ENCODE data around the gene ANKRD30A. TPM values are rescaled to one million over a fixed set of nuclear protein-coding genes. Genes with fewer than 3 reads are reported as not detected.

Gene ANKRD30A
- total RNA-seq, 1 experiment from 2014 or later = not detected

DNA sequence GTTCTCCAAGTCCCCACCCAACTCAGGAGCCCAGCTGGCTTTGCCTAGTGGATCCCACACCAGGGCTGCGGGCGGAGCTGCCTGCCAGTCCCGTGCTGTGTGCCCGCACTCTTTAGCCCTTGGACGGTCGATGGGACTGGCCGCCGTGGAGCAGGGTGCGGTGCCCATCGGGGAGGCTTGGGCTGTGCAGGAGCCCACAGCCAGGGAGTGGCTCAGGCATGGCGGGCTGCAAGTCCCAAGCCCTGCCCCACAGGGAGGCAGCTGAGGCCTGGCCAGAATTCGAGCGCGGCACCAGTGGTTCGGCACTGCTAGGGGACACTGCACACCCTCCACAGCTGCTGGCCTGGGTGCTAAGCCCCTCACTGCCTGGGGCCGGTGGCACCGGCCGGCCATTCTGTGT, 159.7 kb downstream of the ANKRD30A start:
- Histone ChIP-seq H2AFZ (ENCODE audit: low read depth, low read length, poor library complexity, severe bottlenecking) (no peak overlapping the region), H3K36me3 (ENCODE audit: control insufficient read depth in 1 of 2, insufficient read depth in 2 of 2, low read length in 2 of 2) (no peaks in the 10 kb centered on the region), H3K79me2 (ENCODE audit: insufficient read depth, low read length) (no peaks in the 10 kb centered on the region), H3K4me3 (replicated peaks in 1 of 2; ENCODE audit: low read depth in 1 of 2, low read length in 2 of 2) (no peak overlapping the region), H3K4me2 (ENCODE audit: low read length) (no peak overlapping the region), H3K9me2 (ENCODE audit: insufficient read depth) (no peaks in the 10 kb centered on the region), H4K20me1 (ENCODE audit: insufficient read depth) (no peaks in the 10 kb centered on the region), H3K9ac (ENCODE audit: low read length) (no peak overlapping the region), H3K27ac (ENCODE audit: low read depth, low read length) (no peak overlapping the region), H3K27me3 (ENCODE audit: insufficient read depth, low read length) (no peaks in the 10 kb centered on the region), H3K9me3 (ENCODE audit: control insufficient read depth in 1 of 2, insufficient read depth in 1 of 2, low read depth in 1 of 2, low read length in 2 of 2) (peaks cover 0 to 7% of the 10 kb centered on the region in 2 experiments; a peak in 2 of 4 replicates), H3K4me1 (ENCODE audit: control insufficient read depth in 1 of 2, insufficient read depth in 2 of 2, low read length in 2 of 2) (no peaks in the 10 kb centered on the region)
- TF ChIP-seq CBX3 (IDR thresholded peaks at IDR 0.05; ENCODE audit: low read depth) (no peak), EGR1 (IDR thresholded peaks at IDR 0.05; ENCODE audit: low read depth) (no peak), POLR2AphosphoS5 (IDR thresholded peaks at IDR 0.05; ENCODE audit: low read depth, low read length) (no peak), POLR2A (IDR thresholded peaks at IDR 0.05; ENCODE audit: borderline replicate concordance, extremely low read depth, insufficient read depth, insufficient read length) (no peak), SRF (IDR thresholded peaks at IDR 0.05; ENCODE audit: low read depth) (no peak)
- intact Hi-C loops (cut with micrococcal nuclease) = no loop called here
- POLR2A ChIA-PET = no interaction called here
- DNase-seq (ENCODE audit: low read depth, low spot score) (no peak), ATAC-seq (no peak)
- CTCF ChIA-PET = no interaction called here
- BruUV-seq (replicated peaks) = no TSS peak
- RAD21 ChIA-PET (ENCODE audit: low non-redundant PET in 1 of 2, low total read pairs in 2 of 2, uncharacterized antibody in 2 of 2, unreplicated experiment in 2 of 2) = no interaction called here

DNA sequence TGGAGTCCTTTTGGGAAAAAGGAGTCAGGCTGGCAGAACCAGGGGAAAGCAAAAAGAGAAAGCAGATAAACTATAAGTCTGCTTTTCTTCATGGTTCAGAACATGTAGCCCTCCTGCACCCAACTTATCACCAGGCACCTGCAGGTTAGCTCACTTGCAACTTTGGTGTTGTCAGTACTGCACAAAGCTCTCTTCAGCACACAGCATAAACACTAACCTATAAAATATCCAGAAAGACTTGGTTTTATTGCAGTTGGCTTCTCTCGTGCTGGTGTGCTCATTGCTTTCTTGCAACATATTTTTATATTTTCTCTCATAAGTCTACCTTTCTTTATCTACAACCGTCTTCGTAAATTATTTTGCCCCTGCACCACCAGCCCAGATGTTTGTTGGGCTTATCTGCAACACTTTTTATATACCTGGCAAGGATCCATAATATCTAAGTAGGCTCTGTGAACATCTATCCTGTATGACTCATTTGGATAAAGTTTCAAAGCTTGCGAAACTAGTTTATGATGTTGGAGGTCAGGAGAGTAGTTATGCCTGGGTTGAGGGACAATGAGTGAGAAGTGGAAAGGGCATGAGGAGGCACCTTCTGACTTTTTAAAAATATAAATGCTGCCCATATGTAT, 164.6 kb downstream of the ANKRD30A start:
- Histone ChIP-seq H4K20me1 (ENCODE audit: insufficient read depth) (no peaks in the 10 kb centered on the region), H2AFZ (ENCODE audit: low read depth, low read length, poor library complexity, severe bottlenecking) (no peak overlapping the region), H3K9me2 (ENCODE audit: insufficient read depth) (no peaks in the 10 kb centered on the region), H3K4me3 (replicated peaks in 1 of 2; ENCODE audit: low read depth in 1 of 2, low read length in 2 of 2) (no peak overlapping the region), H3K27ac (ENCODE audit: low read depth, low read length) (no peak overlapping the region), H3K27me3 (ENCODE audit: insufficient read depth, low read length) (no peaks in the 10 kb centered on the region), H3K9ac (ENCODE audit: low read length) (no peak overlapping the region), H3K79me2 (ENCODE audit: insufficient read depth, low read length) (no peaks in the 10 kb centered on the region), H3K4me2 (ENCODE audit: low read length) (no peak overlapping the region), H3K9me3 (ENCODE audit: control insufficient read depth in 1 of 2, insufficient read depth in 1 of 2, low read depth in 1 of 2, low read length in 2 of 2) (peaks cover 0 to 12% of the 10 kb centered on the region in 2 experiments; a peak in 2 of 4 replicates), H3K36me3 (ENCODE audit: control insufficient read depth in 1 of 2, insufficient read depth in 2 of 2, low read length in 2 of 2) (no peaks in the 10 kb centered on the region), H3K4me1 (ENCODE audit: control insufficient read depth in 1 of 2, insufficient read depth in 2 of 2, low read length in 2 of 2) (no peaks in the 10 kb centered on the region)
- DNase-seq (ENCODE audit: low read depth, low spot score) = no peak
- POLR2A ChIA-PET = no interaction called here
- intact Hi-C loops (cut with micrococcal nuclease) = no loop called here
- TF ChIP-seq SRF (IDR thresholded peaks at IDR 0.05; ENCODE audit: low read depth) (no peak), TCF7L2 (IDR thresholded peaks at IDR 0.05; ENCODE audit: borderline replicate concordance, extremely low read depth, insufficient read depth, insufficient read length) (no peak), FOSL1 (IDR thresholded peaks at IDR 0.05; ENCODE audit: low read depth) (no peak), POLR2AphosphoS5 (IDR thresholded peaks at IDR 0.05; ENCODE audit: low read depth, low read length) (no peak), ELF1 (IDR thresholded peaks at IDR 0.05; ENCODE audit: borderline replicate concordance, low read depth) (no peak), CEBPB (IDR thresholded peaks at IDR 0.05; ENCODE audit: low read depth) (no peak), EGR1 (IDR thresholded peaks at IDR 0.05; ENCODE audit: low read depth) (no peak), EZH2phosphoT487 (IDR thresholded peaks at IDR 0.05; ENCODE audit: borderline replicate concordance) (no peak), ZFX (IDR thresholded peaks at IDR 0.05) (no peak), JUND (IDR thresholded peaks at IDR 0.05) (no peak), SP1 (IDR thresholded peaks at IDR 0.05; ENCODE audit: low read depth) (no peak)
- TF ChIP-seq, protein P1, sequence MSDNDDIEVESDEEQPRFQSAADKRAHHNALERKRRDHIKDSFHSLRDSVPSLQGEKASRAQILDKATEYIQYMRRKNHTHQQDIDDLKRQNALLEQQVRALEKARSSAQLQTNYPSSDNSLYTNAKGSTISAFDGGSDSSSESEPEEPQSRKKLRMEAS (IDR thresholded peaks at IDR 0.05) = no peak
- TF ChIP-seq, protein P2, sequence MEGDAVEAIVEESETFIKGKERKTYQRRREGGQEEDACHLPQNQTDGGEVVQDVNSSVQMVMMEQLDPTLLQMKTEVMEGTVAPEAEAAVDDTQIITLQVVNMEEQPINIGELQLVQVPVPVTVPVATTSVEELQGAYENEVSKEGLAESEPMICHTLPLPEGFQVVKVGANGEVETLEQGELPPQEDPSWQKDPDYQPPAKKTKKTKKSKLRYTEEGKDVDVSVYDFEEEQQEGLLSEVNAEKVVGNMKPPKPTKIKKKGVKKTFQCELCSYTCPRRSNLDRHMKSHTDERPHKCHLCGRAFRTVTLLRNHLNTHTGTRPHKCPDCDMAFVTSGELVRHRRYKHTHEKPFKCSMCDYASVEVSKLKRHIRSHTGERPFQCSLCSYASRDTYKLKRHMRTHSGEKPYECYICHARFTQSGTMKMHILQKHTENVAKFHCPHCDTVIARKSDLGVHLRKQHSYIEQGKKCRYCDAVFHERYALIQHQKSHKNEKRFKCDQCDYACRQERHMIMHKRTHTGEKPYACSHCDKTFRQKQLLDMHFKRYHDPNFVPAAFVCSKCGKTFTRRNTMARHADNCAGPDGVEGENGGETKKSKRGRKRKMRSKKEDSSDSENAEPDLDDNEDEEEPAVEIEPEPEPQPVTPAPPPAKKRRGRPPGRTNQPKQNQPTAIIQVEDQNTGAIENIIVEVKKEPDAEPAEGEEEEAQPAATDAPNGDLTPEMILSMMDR (IDR thresholded peaks at IDR 0.05 in 2 of 3, conservative IDR thresholded peaks at IDR 0.05 in 1 of 3; ENCODE audit: borderline replicate concordance in 1 of 3, insufficient read depth in 1 of 3, low read depth in 2 of 3, low read length in 2 of 3) = no peak
- BruUV-seq (replicated peaks) = no TSS peak
- RAD21 ChIA-PET (ENCODE audit: low non-redundant PET in 1 of 2, low total read pairs in 2 of 2, uncharacterized antibody in 2 of 2, unreplicated experiment in 2 of 2) = no interaction called here
- CTCF ChIA-PET = no interaction called here
- no peak for ATAC-seq
